Measurements from ENCODE around the gene ZACN.

Gene ZACN

GRCh38 chr17:76080768-76081287, 1.8 kb downstream of the ZACN start:
- in situ Hi-C loops (cut with MboI; ENCODE audit: low sequenced_read_pairs): no loop called here

- in situ Hi-C loops (cut with MboI; ENCODE audit: low sequenced_read_pairs): no loop called here
Measured at GRCh38 chr17:76081295-76082210, 2.6 kb downstream of the ZACN start.

- in situ Hi-C loops (cut with MboI; ENCODE audit: low sequenced_read_pairs): no loop called here
Measured at GRCh38 chr17:76082326-76083251, 3.6 kb downstream of the ZACN start.

DNA sequence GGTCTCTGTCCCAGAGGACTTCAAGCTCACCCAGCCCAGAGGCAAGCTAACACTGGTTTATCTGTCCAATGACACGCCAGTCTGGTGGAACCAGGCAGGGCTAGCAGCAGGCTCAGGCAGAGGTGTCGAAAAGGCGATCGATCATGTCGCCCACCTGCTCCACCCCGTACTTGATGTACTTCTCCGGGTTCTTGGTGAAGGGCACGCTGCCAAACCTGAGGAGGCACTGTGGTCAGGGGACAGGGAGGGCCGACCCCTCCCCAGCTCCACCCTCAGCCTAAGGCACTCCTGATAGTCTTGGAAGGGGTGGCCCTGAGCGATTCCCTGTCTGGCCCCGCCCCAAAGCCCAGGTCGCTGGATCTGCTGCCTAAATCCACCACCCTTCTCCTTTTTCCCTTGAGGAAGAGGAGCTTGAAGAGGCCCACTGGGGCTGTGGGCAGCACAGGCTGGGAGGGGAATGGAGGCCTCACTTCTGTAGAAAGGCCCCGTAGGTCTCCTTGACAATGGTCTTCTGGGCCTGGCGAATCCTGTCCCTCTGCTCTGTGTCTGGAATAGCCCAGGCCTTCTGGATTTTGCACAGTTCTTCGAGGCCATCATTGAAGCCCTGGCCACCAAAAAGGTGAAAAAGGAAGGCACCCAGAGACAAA, 4.7 kb downstream of the ZACN start:
- in situ Hi-C loops (cut with MboI; ENCODE audit: low sequenced_read_pairs): no loop called here

DNA sequence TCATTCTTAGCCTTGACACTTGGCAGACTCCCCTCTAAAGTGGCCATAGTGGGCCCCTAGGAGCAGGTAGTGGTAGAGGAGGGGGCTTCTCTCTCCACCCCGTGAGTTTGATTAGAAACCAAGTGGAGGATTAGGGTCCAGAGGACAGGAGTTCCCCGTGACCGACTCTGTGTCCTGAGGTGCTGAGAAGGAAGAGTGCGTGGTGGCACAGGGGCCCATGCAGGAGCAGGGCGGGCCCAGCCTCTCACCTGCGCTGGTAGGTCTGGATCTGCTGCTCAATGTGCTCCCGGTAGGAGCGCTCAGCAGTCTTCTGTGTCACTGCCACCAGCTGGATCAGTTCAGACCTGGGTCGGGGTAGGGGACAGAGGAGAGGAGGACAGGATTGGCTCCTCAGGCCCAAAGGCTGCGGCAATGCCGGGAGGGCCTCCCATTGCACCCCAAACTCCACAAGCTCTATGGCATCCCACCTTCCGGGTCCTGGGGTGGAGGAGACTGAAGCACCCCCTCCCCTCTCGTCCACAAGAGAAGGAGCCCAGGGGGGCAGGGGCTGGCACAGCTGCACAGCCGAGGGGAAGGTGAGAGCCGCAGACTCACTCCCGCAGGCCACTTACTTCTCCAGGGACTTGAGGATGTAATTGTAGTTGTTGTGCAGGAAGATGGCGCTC, 6.2 kb downstream of the ZACN start:
- in situ Hi-C loops (cut with MboI; ENCODE audit: low sequenced_read_pairs): no loop called here

DNA sequence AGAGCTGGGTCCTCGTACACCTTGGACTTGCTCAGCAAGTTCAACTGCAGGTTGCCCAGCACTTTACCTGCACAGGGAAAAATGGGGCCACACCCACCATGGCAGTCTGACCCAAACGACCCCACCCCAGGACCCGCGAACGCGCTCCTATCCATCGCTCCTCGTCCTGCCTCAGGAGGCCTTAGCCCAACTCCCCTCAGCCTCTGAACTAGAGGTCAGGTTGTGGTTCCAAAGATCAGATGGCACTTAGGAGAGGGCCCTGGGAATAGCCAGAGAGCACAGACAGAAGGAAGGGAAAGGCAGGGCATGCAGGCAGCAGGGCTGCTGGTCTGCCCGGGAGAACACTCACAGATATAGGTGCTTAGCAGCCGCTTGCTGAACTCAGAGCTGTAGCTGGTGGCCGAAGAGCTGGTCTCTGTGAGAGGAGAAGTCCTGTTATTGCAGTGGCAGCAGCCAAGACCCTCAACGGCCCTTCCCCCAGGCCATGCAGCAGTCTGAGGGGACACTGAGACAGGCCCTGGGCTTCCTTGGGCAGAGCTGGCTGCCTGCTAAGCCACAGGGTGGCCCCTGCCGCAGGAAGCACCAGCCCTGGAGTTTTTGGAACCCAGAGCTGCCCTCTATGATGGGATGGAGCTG, 6.9 kb downstream of the ZACN start:
- in situ Hi-C loops (cut with MboI; ENCODE audit: low sequenced_read_pairs): no loop called here

DNA sequence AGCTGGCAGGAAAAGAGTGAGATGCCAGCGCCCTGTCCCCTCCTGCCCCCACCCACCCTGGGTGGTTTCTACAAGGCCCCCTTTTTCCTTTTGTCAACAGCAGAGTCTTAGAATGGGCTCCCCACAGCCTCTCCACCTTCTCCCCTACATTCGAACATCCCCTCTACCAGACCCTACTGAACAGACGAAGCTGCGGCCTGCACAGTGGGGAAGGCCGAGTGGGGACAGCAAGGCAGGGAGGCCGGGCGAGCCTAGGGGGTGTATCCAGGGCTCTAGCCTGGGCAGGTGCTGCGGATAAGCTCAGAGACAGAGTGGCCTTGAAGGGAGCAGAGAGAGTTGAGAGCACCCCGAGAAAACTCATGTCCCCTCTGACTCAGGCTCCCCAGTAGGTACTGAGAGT, 7.4 kb downstream of the ZACN start:
- in situ Hi-C loops (cut with MboI; ENCODE audit: low sequenced_read_pairs): no loop called here

GRCh38 chr17:76087531-76087930, 8.5 kb downstream of the ZACN start:
- in situ Hi-C loops (cut with MboI; ENCODE audit: low sequenced_read_pairs): no loop called here

- in situ Hi-C loops (cut with MboI; ENCODE audit: low sequenced_read_pairs): no loop called here
Measured at GRCh38 chr17:76088041-76088867, 9.3 kb downstream of the ZACN start.

DNA sequence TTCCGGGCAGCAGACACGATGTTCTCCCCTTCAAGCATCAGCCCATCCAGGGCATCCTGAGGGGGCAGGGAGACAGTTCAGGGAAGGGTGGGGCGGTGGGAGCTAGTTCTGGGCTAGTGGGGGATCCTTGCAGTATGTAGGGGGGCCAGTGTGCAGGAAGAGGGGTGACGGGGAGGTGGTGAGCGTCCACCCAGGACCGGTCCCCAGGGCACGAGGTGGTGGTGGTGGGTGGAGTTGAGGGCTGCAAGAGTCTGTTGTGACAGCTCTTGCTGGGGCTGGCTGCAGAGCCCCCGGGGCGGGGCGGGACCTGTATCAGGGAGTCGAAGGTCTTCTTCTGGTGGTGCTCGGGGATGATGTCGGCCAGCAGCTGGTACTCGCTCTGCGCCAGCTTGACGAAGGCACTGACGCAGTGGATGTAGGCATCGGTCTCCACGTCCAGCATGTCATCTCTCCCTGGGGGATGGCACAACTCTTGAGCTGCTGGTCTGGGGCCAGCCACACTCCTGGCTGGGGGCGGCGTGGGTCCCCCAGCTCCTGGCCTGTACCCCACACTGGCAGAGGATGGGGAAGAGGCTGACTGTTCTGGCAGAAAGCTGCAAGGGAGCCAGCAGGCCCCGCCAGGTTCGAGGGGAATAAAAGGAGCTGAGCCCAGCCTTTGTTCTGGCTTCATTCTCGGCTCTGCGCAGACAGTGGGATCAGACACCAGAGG, 10.0 kb downstream of the ZACN start:
- in situ Hi-C loops (cut with MboI; ENCODE audit: low sequenced_read_pairs): no loop called here

GRCh38 chr17:76089680-76090516, 10.9 kb downstream of the ZACN start:
- in situ Hi-C loops (cut with MboI; ENCODE audit: low sequenced_read_pairs): no loop called here

DNA sequence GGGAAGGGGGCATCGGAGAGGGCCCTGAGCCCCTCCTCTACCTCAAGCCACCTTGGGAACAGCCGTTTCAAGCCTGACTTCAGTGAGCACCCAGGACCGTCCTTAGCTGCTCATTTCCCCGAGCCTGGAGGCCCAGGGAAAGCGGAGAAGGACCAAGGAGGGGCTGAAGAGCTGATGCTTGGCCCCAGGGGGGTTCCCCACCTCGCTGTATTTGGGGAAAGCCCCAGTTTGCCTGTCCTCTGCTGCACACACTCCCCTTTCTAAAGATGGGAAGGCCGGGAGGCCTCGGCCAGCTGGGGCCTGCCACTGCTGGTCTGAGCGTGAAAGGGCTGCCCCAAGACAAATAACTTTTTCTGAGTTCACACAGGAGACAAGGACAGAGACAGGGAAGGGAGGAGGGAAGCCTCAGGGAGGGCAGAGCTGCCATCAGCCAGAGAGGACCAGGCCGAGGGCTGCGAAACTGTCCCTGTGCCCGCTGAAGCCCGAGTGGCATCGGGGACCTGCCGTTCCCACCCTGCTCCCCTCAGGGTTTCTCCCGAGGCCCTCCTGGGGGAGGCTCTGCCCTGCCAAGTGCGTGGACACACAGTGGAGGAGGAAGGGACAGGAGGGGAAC, 11.6 kb downstream of the ZACN start:
- in situ Hi-C loops (cut with MboI; ENCODE audit: low sequenced_read_pairs): no loop called here

GRCh38 chr17:76091526-76092286, 12.7 kb downstream of the ZACN start:
- in situ Hi-C loops (cut with MboI; ENCODE audit: low sequenced_read_pairs): no loop called here

DNA sequence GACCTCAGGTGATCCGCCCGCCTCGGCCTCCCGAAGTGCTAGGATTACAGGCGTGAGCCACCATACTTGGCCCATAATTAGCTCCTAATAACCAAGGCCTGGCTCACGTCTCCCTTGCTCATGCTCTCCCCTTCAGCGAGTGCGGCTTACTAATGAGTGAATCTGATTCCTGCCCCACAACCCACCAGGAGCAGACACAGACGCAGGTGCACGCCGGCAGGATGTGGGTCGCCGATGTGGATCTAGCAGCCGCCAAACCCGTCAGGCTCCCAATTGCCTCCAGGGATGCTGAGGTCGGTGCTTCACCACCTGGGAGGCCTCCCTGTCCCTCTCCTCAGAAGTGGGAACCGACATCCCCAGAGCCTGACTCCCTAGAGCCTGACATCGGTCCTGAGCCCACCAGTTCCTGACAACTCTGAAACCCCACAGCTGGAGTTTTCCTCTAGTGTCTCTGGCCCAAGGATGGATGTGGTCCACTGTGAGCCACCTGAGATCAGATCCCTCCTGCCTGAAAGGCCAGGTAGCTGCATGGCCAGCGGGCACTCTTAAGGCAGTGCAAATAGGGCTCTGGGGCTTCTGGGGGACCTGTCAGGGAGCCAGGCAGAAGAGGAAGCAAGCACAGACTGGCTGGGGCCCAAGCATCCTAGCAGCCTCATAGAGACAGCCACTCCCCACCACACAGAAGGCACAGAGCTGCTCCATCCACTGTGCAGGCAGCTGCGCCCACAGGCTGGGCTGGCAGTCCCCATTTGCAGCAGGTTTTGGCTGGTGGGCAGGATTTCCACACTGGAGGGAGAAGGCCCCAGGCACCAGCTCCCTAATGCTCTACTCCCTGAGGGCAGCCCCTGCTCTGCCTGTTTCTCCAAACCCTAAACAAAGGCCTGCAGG, 13.8 kb downstream of the ZACN start:
- in situ Hi-C loops (cut with MboI; ENCODE audit: low sequenced_read_pairs): no loop called here

DNA sequence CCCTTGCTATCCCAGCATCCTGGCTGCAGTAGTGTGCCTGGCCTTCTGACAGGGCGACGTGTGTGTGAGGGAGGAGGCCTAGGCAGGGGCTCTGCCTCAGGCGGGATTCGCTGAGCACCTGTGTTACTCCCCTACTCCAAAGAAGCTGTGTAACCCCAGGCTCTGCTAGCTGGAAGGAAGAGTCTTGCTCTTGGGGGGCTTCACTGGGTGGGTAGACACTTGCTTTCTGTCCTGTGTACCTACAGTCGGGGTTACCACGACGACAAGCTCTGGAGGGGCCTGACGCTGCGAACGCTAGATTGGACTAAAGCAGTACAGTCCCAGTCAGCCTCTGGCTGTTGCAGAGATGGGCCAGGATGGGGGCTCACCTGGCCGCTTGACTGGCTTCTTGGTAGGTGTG, 15.1 kb downstream of the ZACN start:
- in situ Hi-C loops (cut with MboI; ENCODE audit: low sequenced_read_pairs): no loop called here

DNA sequence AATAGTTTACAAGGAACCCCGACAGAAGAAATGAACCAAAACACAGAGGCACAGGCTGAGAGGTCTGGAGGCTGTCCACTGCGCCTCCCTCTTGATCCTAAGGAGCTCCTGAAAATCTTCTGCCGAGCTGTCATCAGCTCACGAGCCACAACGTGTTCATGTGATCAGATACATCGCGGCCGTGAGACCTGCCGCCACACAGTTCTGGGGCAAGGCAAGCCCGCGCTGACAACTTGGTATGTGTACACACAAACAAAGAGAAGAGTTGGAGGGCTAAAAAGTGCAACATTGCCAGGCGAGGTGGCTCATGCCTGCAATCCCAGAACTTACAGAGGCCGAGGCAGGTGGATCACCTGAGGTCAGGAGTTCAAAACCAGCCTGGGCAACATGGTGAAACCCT, 17.0 kb downstream of the ZACN start:
- in situ Hi-C loops (cut with MboI; ENCODE audit: low sequenced_read_pairs): no loop called here
